Esophagus squamous epithelium (tissue), 5 donors: ENCODE data around the gene C14orf119. TPM values are rescaled to one million over a fixed set of nuclear protein-coding genes. Genes with fewer than 3 reads are reported as not detected.

Experiments used
- DNase-seq: peaks from one replicate; lab custom pipeline; 2025; lab: John Stamatoyannopoulos, UW
- H3K27ac ChIP-seq, 4 donors: fragments of 200-600 bp; sonication (generic); one replicate each; pipeline ENCODE4 v1.5.1; 2016 to 2019; ENCODE audit warnings: mild to moderate bottlenecking in 1 of 4
- H3K27me3 ChIP-seq, 4 donors: fragments of 200-600 bp; sonication (generic); 1 replicate in 3 of 4; 2 replicates in 1 of 4; pipeline versions ENCODE4 v1.5.1 to v1.6.0; 2017 to 2021; ENCODE audit warnings: antibody characterized with exemption in 1 of 4
- H3K36me3 ChIP-seq, 3 donors: fragments of 200-600 bp; sonication (generic); one replicate each; pipeline ENCODE4 v1.5.1; 2016 to 2019
- H3K4me1 ChIP-seq, 3 donors: fragments of 200-600 bp; sonication (generic); one replicate each; pipeline ENCODE4 v1.5.1; 2017 to 2019
- H3K4me3 ChIP-seq, 4 donors: fragments of 200-600 bp; sonication (generic); 1 replicate in 3 of 4; 2 replicates in 1 of 4; pipeline ENCODE4 v1.5.1; 2016 to 2019; ENCODE audit warnings: mild to moderate bottlenecking in 2 of 4, moderate library complexity in 1 of 4
- H3K9me3 ChIP-seq, 3 donors: fragments of 200-600 bp; sonication (generic); one replicate each; pipeline ENCODE4 v1.5.1; 2016 to 2019
- POLR2A ChIP-seq, 4 donors: fragments of 450-650 bp; IDR thresholded peaks; one replicate each; pipeline ENCODE4 v1.6.1; 2017; ENCODE audit warnings: antibody characterized with exemption in 4 of 4, mild to moderate bottlenecking in 4 of 4, moderate library complexity in 3 of 4
- WGBS, 2 donors: methylation state at CpG; one replicate each; pipeline ENCODE4 v1.1.5; 2018; 5-methylcytosine and 5-hydroxymethylcytosine counted together
- intact Hi-C: fragments of 100-400 bp; cut with DNase I; formaldehyde crosslinking; loops from one replicate; pipeline ENCODE4 v1.15.0; 2022
- total RNA-seq, 4 donors: library from RNA; depleted of rRNA; stranded (reverse); fragments of >200 nt; gene quantifications; one replicate each; pipeline ENCODE4 v1.1.0, GENCODE V29; 2016
- TF ChIP-seq, protein P1 (sequence below), 6 experiments: fragments of 450-650 bp in 4 of 6; fragments of 200-600 bp in 2 of 6; sonication (generic) in 2 of 6; IDR thresholded peaks; one replicate each; pipeline ENCODE4 v1.5.1; 2016 to 2019; ENCODE audit warnings: antibody characterized with exemption in 6 of 6, mild to moderate bottlenecking in 4 of 6, moderate library complexity in 4 of 6
- donor health status: DM: yes; HTN: yes; CAD: no.

The C14orf119 gene
- total RNA-seq: 10 to 100 TPM; 17.5 to 42.0 (median 31.0) TPM

GRCh38 chr14:23095196-23096108 lies at the start of gene C14orf119:
Gene C14orf119, plus strand, starts transcription at chr14:23095505. Its CDS starts 2,154 bp downstream, at chr14:23097659.
- intact Hi-C loops: no loop called here

GRCh38 chr14:23047034-23047634 lies 48.2 kb upstream of the C14orf119 start:
- no peak for DNase-seq
- intact Hi-C loops: no loop called here

More at GRCh38 chr14:23095196-23096108, at the start of gene C14orf119:
- H3K27me3 ChIP-seq: no peaks in the 10 kb centered on the region
- H3K36me3 ChIP-seq: peaks cover 3 to 50% (median 12%) of the 10 kb centered on the region in 3 donors
- no peaks in the 10 kb centered on the region for H3K9me3 ChIP-seq
- DNase-seq: no peak
- WGBS, 2 donors: 0% methylated on average over 26 to 41 of the region's 46 CpGs
- H3K4me1 ChIP-seq: peaks cover 16 to 54% (median 23%) of the 10 kb centered on the region in 3 donors
- H3K4me3 ChIP-seq: peak within 1 kb of the TSS; percentile 73 to 99 (median 85)
- H3K27ac ChIP-seq: peak within 1 kb of the TSS; percentile 97 to 99 (median 98)
- TF ChIP-seq, protein P1, sequence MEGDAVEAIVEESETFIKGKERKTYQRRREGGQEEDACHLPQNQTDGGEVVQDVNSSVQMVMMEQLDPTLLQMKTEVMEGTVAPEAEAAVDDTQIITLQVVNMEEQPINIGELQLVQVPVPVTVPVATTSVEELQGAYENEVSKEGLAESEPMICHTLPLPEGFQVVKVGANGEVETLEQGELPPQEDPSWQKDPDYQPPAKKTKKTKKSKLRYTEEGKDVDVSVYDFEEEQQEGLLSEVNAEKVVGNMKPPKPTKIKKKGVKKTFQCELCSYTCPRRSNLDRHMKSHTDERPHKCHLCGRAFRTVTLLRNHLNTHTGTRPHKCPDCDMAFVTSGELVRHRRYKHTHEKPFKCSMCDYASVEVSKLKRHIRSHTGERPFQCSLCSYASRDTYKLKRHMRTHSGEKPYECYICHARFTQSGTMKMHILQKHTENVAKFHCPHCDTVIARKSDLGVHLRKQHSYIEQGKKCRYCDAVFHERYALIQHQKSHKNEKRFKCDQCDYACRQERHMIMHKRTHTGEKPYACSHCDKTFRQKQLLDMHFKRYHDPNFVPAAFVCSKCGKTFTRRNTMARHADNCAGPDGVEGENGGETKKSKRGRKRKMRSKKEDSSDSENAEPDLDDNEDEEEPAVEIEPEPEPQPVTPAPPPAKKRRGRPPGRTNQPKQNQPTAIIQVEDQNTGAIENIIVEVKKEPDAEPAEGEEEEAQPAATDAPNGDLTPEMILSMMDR (IDR thresholded peaks at IDR 0.05): no peak
- peak in 3 of 4 donors; percentile 34 to 78 (median 73) for TF ChIP-seq POLR2A (IDR thresholded peaks at IDR 0.05)

GRCh38 chr14:23047751-23048693 lies 47.3 kb upstream of the C14orf119 start:
- Histone ChIP-seq H3K4me3 (no peak overlapping the region), H3K4me1 (peaks cover 0 to 9% (median 0%) of the 10 kb centered on the region in 3 donors), H3K27me3 (peaks cover 0 to 3% (median 0%) of the 10 kb centered on the region in 4 donors), H3K27ac (no peak overlapping the region), H3K36me3 (no peaks in the 10 kb centered on the region), H3K9me3 (no peaks in the 10 kb centered on the region)
- WGBS, 2 donors: 75 to 79% methylated on average over 5 to 32 of the region's 85 CpGs
- DNase-seq: no peak
- TF ChIP-seq, protein P1 (IDR thresholded peaks at IDR 0.05): no peak
- TF ChIP-seq POLR2A (IDR thresholded peaks at IDR 0.05): no peak
- intact Hi-C loops: no loop called here

More at GRCh38 chr14:23047034-23047634, 48.2 kb upstream of the C14orf119 start:
- 75 to 89% methylated on average over 1 to 4 of the region's 6 CpGs for WGBS, 2 donors
- Histone ChIP-seq H3K27me3 (peaks cover 0 to 3% (median 0%) of the 10 kb centered on the region in 4 donors), H3K27ac (peak overlapping the region in 1 of 4 donors; percentile 26), H3K4me3 (no peak overlapping the region), H3K36me3 (no peaks in the 10 kb centered on the region), H3K4me1 (peaks cover 0 to 9% (median 0%) of the 10 kb centered on the region in 3 donors), H3K9me3 (no peaks in the 10 kb centered on the region)
- no peak for TF ChIP-seq POLR2A (IDR thresholded peaks at IDR 0.05)
- TF ChIP-seq, protein P1 (IDR thresholded peaks at IDR 0.05): no peak

- no peak for DNase-seq
- Histone ChIP-seq H3K27ac (no peak overlapping the region), H3K4me3 (no peak overlapping the region), H3K27me3 (peaks cover 0 to 3% (median 0%) of the 10 kb centered on the region in 4 donors), H3K9me3 (no peaks in the 10 kb centered on the region), H3K36me3 (no peaks in the 10 kb centered on the region), H3K4me1 (peaks cover 0 to 9% (median 0%) of the 10 kb centered on the region in 3 donors)
- intact Hi-C loops: no loop called here
- TF ChIP-seq, protein P1 (IDR thresholded peaks at IDR 0.05): no peak
- no peak for TF ChIP-seq POLR2A (IDR thresholded peaks at IDR 0.05)
- 100% methylated on average over 1 of the region's 9 CpGs; no CpG with 5 or more reads in 1 of the 2 donors for WGBS, 2 donors
These were observed 46.3 kb upstream of the C14orf119 start for GRCh38 chr14:23049011-23049410.
